GM04503 (cell line): ENCODE results near the gene TYR.
A peak's percentile ranks its signal among the peaks of the same experiment; 100 is the strongest.
"Not testable (repeated sequence)": the region's sequence is repeated elsewhere in the genome, so short reads cannot be mapped to it uniquely, and the experiment has no call there.

Source experiments
- DNase-seq: peaks from one replicate; pipeline ENCODE4 v3.0.0-alpha.2; 2012; ENCODE audit warnings: low read depth

The TYR gene

GRCh38 chr11:89272540-89273088, 94.9 kb downstream of the TYR start:
- not testable (repeated sequence) for DNase-seq

GRCh38 chr11:89273220-89273619, 95.5 kb downstream of the TYR start:
- DNase-seq: not testable (repeated sequence)

- no peak for DNase-seq
Observed at GRCh38 chr11:89275966-89276365, 98.3 kb downstream of the TYR start.

- no peak for DNase-seq
Observed at GRCh38 chr11:89279176-89279575, 101.5 kb downstream of the TYR start.

- DNase-seq: not testable (repeated sequence)
Observed at GRCh38 chr11:89281032-89281677, 103.5 kb downstream of the TYR start.

GRCh38 chr11:89286601-89287000, 108.9 kb downstream of the TYR start:
- DNase-seq: not testable (repeated sequence)

GRCh38 chr11:89288004-89288403, 110.3 kb downstream of the TYR start:
- not testable (repeated sequence) for DNase-seq

- no peak for DNase-seq
Observed at GRCh38 chr11:89293965-89294679, 116.4 kb downstream of the TYR start.

GRCh38 chr11:89295023-89295422, 117.3 kb downstream of the TYR start:
- not testable (repeated sequence) for DNase-seq

GRCh38 chr11:89303029-89303428, 125.4 kb downstream of the TYR start:
- not testable (repeated sequence) for DNase-seq

- not testable (repeated sequence) for DNase-seq
Observed at GRCh38 chr11:89308272-89308671, 130.6 kb downstream of the TYR start.

- not testable (repeated sequence) for DNase-seq
Observed at GRCh38 chr11:89309321-89309985, 131.8 kb downstream of the TYR start.

- not testable (repeated sequence) for DNase-seq
Observed at GRCh38 chr11:89310607-89311006, 132.9 kb downstream of the TYR start.

GRCh38 chr11:89321401-89321800, 143.7 kb downstream of the TYR start:
- DNase-seq: no peak

- DNase-seq: no peak
Observed at GRCh38 chr11:89327885-89328284, 150.2 kb downstream of the TYR start.

- DNase-seq: not testable (repeated sequence)
Observed at GRCh38 chr11:89331940-89332339, 154.3 kb downstream of the TYR start.

GRCh38 chr11:89333704-89334103, 156.0 kb downstream of the TYR start:
- DNase-seq: not testable (repeated sequence)

GRCh38 chr11:89337100-89337650, 159.5 kb downstream of the TYR start:
- DNase-seq: not testable (repeated sequence)

GRCh38 chr11:89338073-89338472, 160.4 kb downstream of the TYR start:
- DNase-seq: not testable (repeated sequence)

GRCh38 chr11:89340450-89340849, 162.8 kb downstream of the TYR start:
- peak; percentile 27 for DNase-seq

- DNase-seq: not testable (repeated sequence)
Observed at GRCh38 chr11:89342880-89343572, 165.4 kb downstream of the TYR start.
